Measurements from ENCODE around the gene APLF.
"Not testable (repeated sequence)": the region's sequence is repeated elsewhere in the genome, so short reads cannot be mapped to it uniquely, and the experiment has no call there.

DNA sequence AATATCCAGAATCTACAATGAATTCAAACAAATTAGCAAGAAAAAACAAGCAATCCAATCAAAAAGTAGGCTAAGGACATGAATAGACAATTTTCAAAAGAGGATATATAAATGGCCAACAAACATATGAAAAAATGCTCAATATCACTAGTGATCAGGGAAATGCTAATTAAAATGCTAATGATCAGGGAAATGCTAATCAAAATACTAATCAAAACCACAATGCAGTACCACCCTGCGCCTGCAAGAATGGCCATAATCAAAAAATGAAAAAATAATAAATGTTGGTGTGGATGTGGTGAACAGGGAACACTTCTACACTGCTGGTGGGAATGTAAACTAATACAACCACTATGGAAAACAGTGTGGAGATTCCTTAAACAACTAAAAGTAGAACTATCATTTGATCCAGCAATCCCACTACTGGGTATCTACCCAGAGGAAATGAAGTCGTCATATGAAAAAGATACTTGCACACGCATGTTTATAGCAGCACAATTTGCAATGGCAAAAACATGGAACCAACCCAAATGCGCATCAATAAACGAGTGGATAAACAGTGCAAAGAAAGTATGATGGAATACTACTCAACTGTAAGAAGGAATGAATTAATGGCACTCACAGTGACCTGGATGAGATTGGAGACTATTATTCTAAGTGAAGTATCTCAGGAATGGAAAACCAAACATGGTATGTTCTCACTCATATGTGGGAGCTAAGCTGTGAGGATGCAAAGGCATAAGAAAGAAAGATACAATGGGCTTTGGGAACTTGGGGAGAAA is 88.2 kb downstream of the APLF start:
- not testable (repeated sequence) for TF ChIP-seq HDGF (IDR thresholded peaks at IDR 0.05; ENCODE audit: borderline replicate concordance); FOXA1 (IDR thresholded peaks at IDR 0.05); NFRKB (IDR thresholded peaks at IDR 0.05); SUZ12 (IDR thresholded peaks at IDR 0.05); FOXK2 (IDR thresholded peaks at IDR 0.05)
